Measurements from ENCODE around the gene GABRD.

GABRD gene

DNA sequence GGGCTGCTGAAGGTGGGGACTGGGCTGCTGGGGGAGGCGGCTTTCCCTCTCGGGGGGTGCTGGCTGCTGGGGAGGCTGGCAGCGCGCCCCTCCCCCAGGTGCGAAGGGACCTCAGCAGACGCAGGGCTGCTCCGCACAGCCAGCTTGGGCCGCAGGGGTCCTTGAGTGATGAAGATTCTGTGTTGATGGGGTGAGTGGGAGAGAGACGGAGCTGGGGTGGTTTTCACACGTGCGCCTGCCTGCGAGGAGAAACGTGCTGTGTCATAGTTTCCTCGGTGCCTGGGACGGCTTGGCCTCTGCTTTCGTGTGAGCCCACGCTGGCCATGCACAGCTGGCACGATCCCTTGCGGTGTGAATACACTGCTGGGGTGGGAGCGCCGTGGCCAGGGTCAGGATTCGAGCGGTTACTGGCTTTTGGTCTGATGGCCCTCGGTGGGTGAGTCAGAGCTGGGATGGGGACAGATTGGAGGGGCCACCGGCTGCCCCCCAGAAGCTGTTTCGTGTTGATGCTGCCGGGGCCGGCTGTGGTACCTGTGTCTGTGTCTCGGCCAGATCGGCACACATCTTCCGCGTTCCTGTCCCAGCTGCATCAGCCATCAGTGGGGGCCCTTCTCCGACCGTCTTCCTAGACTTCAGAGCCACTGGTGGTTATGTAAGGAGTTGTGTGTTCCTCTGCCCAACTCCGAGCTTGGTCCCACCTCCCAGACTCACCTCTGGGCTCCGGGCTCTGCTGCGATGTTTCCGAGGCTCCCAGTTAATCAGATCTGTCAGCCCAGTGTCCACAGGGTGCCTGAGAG, 56.0 kb downstream of the GABRD start:
- DNase-seq (ENCODE audit: low read depth, low spot score) = no peak

DNA sequence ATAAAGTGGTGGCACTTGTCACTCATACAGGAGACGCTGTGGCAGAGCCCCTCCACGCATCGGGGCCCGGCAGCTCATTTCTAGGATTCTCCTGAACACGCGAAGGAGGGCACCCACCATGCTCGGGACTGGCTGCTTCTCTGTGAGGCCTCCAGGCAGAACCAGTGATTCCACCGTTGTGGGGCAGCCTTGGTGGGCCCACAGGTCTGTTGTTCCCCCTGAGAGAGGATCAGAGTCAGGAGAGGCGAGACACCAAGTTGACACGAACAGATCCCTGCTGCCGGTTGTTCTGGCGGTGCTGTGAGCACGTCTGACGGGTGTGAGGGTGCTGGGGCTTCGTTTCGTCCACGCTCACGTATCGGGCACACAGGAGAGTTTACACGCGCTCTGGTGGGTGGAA, 57.7 kb downstream of the GABRD start:
- no peak for DNase-seq (ENCODE audit: low read depth, low spot score)

DNA sequence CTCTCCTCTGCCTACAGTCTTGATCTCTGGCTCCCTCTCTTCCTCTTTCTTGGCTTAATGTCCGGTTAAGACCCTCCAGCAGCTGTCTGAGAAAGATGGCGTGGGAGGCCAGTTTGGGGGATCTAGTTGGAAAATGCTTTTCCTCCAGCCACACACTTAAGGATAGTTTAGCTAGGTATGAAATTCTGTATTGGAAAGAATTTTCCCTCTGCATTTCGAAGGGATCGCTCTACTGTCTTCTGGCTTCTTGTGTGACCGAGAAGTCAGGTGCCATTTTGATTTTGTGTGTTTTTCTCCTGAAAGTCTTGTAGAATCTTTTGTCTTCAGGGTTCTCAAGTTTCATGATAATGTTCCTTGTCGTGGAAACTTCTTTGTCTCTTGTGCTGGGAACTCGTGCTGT, 59.0 kb downstream of the GABRD start:
- no peak for DNase-seq (ENCODE audit: low read depth, low spot score)

DNA sequence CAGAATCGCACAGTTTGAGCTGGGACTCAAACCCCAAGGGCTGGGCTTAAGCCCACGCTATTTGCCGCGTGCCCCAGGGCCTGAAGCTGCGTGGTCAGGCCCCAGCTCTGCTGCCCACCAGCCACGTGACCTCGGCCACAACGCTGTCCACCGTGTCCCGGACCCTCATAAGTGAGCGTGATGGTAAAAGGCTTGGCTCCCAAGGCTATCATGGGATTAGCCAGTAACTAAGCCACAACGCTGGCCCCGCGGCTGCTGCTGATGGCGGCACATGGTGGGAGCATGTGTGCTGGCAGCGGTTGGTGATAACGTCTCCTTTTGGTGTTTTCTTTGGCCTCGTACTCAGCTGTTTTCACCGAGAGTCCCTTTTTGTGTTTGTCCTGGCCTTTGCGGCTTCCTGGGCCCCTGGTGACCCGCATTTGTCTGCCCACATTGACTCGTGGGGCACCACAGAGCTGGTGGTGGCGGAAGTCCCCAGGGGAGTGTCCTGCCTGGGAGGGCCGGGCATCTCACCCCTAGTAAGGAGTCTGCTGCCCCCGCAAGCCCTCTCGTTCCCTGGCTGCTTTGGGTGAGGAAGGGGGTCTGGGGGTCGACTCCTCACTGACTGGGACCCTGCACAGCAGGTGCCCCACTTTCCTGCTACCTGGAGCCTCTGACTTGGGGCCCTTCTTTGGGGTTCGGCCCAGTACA, 60.4 kb downstream of the GABRD start:
- DNase-seq (ENCODE audit: low read depth, low spot score) = no peak

DNA sequence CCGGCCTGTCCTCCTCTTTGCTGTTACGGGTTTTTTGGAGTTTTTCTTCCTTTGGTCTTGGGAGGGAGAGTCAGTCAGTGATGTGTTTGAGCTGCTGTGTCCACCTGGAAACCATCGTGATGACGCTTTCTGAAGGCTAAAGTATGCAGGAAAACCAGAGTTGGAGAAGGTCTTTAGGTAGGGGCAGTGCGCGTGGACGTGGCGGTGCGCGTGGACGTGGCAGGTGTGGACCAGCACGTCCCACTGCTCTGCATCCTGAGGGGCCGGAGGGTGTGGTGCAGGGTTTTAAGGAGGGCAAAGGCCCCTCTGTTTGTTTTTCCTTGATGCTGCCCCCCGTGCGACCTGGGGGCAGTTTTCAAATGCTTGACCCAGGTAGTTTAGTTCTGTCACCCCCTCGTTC, 61.0 kb downstream of the GABRD start:
- no peak for DNase-seq (ENCODE audit: low read depth, low spot score)
